ENCODE results near the gene PEX16. TPM values are rescaled to one million over a fixed set of nuclear protein-coding genes. Genes with fewer than 3 reads are reported as not detected.

The PEX16 gene
- total RNA-seq, 1 donor from 2014 or later: 47.1 TPM

DNA sequence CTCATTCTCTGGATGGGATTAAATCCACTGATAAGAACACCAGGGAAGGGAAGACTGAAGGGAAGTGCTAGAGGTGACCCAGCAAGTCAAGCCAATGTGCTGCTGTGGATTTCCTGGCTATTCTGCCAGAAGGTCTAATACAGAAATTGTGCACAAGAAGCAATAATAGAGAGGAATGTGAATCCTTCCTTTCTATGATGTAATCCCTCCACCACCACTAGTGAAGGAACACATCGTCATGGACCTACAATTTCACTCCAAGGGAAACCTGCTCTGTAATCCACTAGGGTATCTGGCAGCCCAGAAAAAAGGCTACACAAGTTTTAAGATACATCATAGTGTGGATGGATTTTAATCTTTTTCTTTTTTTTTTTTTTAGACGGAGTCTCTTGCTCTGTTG is 22.2 kb upstream of the PEX16 start:
- DNase-seq (ENCODE audit: low read depth) (no peak), FAIRE-seq (no peak)
- Histone ChIP-seq H3K36me3 (ENCODE audit: control insufficient read depth, insufficient read depth, low read length) (peaks cover 4% of the 10 kb centered on the region), H3K27me3 (ENCODE audit: control insufficient read depth, insufficient read depth, low read length) (no peaks in the 10 kb centered on the region), H3K4me3 (ENCODE audit: low read depth, low read length) (no peak overlapping the region)
- TF ChIP-seq, protein P1, sequence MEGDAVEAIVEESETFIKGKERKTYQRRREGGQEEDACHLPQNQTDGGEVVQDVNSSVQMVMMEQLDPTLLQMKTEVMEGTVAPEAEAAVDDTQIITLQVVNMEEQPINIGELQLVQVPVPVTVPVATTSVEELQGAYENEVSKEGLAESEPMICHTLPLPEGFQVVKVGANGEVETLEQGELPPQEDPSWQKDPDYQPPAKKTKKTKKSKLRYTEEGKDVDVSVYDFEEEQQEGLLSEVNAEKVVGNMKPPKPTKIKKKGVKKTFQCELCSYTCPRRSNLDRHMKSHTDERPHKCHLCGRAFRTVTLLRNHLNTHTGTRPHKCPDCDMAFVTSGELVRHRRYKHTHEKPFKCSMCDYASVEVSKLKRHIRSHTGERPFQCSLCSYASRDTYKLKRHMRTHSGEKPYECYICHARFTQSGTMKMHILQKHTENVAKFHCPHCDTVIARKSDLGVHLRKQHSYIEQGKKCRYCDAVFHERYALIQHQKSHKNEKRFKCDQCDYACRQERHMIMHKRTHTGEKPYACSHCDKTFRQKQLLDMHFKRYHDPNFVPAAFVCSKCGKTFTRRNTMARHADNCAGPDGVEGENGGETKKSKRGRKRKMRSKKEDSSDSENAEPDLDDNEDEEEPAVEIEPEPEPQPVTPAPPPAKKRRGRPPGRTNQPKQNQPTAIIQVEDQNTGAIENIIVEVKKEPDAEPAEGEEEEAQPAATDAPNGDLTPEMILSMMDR (IDR thresholded peaks at IDR 0.05; ENCODE audit: insufficient read depth, low read length, severe bottlenecking): no peak

DNA sequence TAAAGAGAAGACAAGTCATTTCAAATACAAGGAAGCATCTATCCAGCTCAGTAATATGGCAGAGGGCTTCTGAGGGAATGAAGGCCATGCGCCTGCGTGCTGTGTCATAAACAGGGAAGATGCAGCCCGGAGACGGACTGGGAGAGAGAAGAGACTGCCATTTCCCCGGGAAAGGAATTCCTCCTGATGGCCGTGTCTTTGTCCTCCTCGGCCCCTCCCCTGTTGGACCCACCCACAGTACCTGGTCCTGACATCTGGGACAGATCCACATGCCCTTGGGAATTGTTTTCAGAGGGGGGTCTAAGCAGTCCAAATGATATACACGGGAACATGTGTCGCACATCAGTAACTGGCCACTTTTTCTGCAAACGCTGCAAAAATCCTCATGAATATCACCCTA is 20.2 kb upstream of the PEX16 start:
- DNase-seq (ENCODE audit: low read depth) (no peak), FAIRE-seq (no peak)
- peaks cover 6% of the 10 kb centered on the region for H3K36me3 ChIP-seq (ENCODE audit: control insufficient read depth, insufficient read depth, low read length)

DNA sequence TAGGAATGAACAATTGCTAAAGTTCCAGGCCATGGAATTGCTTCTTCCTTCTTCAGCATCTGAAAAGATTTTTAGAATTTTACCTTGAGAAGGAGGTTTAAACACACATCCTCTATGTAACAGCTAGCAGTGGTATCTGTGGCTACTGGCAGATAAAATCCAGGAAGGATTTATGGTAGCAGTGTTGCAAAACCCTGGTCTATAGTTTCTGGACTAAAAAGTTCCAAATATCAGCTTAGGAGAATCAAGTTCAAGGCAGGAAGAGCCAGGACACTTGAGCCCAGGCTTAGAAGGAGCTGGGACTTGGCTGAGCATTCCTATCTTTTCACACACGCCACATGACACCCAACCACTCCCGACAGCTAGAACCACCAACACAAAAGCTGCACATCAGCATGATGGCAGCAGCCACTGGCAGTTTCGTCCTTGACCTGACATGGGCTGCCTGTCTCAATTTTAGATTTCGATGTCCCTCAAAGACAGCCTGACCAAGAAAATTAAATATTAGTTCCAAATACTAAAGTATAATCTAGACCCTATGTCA is 18.9 kb upstream of the PEX16 start:
- no peaks in the 10 kb centered on the region for H3K27me3 ChIP-seq (ENCODE audit: control insufficient read depth, insufficient read depth, low read length)
- peaks cover 6% of the 10 kb centered on the region for H3K36me3 ChIP-seq (ENCODE audit: control insufficient read depth, insufficient read depth, low read length)
- no peak for FAIRE-seq
- TF ChIP-seq, protein P1 (IDR thresholded peaks at IDR 0.05; ENCODE audit: insufficient read depth, low read length, severe bottlenecking): no peak
- no peak for DNase-seq (ENCODE audit: low read depth)
- no peak overlapping the region for H3K4me3 ChIP-seq (ENCODE audit: low read depth, low read length)

More for the DNA sequence above, 20.2 kb upstream of the PEX16 start:
- TF ChIP-seq, protein P1 (IDR thresholded peaks at IDR 0.05; ENCODE audit: insufficient read depth, low read length, severe bottlenecking): no peak
- Histone ChIP-seq H3K27me3 (ENCODE audit: control insufficient read depth, insufficient read depth, low read length) (no peaks in the 10 kb centered on the region), H3K4me3 (ENCODE audit: low read depth, low read length) (no peak overlapping the region)

DNA sequence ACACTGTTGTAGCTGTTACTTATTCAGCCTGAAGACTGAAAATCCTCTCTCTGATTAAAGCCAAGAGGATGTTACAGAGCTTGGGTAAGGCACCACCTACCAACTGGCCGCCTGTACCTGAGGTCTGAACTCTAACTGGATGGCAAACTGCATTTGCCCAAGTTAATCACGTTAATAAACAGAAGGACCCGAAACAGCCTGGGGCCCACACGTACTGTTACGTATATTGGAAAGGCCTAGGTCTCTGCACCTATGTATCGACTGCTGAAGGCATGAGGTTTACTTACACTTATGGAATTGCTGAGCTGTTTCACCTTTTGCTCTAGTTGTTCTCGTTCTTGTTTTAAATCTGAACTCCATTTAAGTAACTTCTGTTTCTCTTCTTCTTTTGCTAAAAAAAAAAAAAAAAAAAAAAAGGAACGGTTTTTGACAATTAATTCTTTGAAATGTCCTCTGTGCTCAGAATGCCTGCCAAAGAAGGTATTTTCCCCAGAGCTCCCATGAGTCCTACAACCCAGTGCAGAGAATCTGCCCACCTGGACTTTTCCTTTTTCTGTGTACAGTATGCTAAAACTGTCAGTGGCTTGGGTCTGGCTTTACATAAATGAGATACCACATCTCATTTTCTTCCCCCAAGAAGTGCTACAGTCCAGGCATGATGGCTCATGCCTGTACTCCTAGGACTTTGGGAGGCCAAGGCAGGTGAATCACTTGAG is 17.8 kb upstream of the PEX16 start:
- TF ChIP-seq, protein P1 (IDR thresholded peaks at IDR 0.05; ENCODE audit: insufficient read depth, low read length, severe bottlenecking): no peak
- FAIRE-seq (no peak), DNase-seq (ENCODE audit: low read depth) (peak; percentile 30)
- Histone ChIP-seq H3K36me3 (ENCODE audit: control insufficient read depth, insufficient read depth, low read length) (peaks cover 6% of the 10 kb centered on the region), H3K4me3 (ENCODE audit: low read depth, low read length) (no peak overlapping the region), H3K27me3 (ENCODE audit: control insufficient read depth, insufficient read depth, low read length) (no peaks in the 10 kb centered on the region)

DNA sequence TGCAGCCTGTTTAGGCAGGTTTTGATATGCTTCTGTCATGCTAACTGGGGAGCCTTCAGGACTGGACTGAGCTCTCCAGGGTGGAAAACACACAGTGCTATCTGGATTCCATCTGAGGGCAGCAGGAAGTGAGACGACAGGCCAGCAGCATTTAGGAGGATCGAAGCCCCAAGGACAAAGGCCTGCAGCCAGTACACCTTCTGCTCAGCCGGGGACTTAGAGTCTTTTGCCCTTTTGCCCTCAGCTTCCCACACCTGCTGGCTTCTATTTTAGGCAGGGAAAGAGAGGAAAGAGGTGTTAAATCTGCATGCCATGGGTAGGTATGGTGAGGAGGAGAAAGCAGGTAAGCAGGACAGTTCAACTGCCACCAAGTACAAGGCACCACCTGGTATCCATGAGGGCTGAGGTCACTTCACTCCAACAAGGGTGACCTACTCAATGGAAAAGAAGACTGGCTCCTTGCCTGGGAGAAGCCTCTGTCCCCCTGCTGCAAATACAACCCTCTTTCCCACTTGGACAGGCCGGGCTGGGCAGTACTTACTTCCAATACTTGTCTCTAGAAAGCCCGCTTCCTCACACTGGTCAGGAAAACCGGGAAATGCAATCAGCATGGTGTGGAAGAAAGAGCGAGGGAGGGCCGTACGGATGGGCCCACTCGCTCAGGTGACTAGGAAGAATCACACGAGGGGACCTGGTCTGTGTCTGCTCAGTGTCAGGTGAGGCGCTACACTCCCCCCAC is 17.1 kb upstream of the PEX16 start:
- no peak overlapping the region for H3K4me3 ChIP-seq (ENCODE audit: low read depth, low read length)

More for the DNA sequence above, 17.1 kb upstream of the PEX16 start:
- DNase-seq (ENCODE audit: low read depth) (peak; percentile 74), FAIRE-seq (no peak)
- H3K36me3 ChIP-seq (ENCODE audit: control insufficient read depth, insufficient read depth, low read length): peaks cover 6% of the 10 kb centered on the region
- H3K27me3 ChIP-seq (ENCODE audit: control insufficient read depth, insufficient read depth, low read length): no peaks in the 10 kb centered on the region
- TF ChIP-seq, protein P1 (IDR thresholded peaks at IDR 0.05; ENCODE audit: insufficient read depth, low read length, severe bottlenecking): no peak

Measured in bronchial epithelial cell (primary cell).